ENCODE results near the gene DCXR.
"Not testable (repeated sequence)": the region's sequence is repeated elsewhere in the genome, so short reads cannot be mapped to it uniquely, and the experiment has no call there.

DCXR gene

DNA sequence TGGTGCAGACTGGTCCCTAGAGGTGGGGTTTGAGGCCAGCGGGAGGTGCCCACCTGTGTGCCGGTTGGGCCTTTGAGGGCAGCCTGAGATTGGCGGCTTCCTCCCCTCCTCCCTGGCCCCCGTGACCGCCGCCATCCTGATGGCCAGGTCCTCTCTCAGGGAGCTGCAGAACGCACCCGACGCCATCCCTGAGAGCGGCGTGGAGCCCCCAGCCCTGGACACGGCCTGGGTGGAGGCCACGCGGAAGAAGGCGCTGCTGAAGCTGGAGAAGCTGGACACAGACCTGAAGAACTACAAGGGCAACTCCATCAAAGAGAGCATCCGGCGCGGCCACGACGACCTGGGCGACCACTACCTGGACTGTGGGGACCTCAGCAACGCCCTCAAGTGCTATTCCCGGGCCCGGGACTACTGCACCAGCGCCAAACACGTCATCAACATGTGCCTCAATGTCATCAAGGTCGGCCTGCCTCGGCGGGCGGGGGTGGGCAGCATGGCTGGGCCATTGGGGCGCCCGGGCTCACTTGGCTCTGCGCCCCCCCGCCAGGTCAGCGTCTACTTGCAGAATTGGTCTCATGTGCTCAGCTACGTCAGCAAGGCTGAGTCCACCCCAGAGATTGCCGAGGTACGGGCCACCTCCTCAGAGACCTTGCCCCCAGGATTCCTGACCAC is 17.0 kb upstream of the DCXR start:
- DNase-seq, result no peak

DNA sequence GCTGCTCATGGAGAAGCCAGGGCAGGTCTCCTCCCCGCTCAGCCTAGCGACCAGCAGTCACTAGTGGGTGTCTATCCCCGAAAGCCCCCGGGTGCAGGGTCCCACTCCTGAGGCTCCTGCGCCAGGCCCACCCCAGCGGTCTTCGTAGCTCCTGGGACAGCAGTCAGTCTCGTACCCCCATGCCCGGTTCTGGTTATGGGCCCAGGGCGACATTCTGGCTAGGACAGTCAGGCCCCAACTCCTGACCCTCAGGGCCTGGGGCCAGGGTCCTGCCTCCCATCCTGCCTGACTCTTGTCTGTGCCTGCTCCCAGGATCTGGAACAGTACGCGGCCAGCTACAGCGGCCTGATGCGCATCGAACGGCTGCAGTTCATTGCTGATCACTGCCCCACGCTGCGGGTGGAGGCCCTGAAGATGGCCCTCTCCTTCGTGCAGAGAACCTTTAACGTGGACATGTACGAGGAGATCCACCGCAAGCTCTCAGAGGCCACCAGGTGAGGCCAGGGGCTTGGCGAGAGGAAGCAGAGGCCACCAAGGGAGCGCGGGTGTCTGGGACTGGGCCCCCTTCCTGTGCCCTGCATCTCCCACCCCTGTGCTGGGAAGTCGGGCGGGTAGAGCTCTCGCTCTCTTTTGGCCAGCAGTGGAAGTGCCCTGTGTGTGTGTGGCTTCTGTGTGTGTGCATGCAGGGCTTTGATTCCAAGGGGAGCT is 16.2 kb upstream of the DCXR start:
- no peak for DNase-seq

DNA sequence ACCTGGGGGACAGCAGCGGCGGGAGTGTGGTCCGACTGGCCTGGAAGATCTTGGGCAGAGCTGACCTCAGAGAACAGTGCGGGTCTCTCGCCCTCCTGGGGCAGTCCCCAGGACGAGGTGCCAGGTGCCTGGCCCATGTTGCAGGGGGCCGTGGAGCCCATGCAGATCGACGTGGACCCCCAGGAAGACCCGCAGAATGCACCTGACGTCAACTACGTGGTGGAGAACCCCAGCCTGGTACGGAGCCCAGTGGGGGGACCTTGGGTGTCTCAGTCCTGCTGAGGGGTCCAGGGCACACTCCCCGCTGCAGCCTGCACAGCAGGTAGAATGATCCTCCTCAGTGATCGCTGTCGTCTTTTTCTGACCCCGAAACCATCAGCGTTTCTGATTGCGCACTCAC is 15.6 kb upstream of the DCXR start:
- DNase-seq, result no peak

DNA sequence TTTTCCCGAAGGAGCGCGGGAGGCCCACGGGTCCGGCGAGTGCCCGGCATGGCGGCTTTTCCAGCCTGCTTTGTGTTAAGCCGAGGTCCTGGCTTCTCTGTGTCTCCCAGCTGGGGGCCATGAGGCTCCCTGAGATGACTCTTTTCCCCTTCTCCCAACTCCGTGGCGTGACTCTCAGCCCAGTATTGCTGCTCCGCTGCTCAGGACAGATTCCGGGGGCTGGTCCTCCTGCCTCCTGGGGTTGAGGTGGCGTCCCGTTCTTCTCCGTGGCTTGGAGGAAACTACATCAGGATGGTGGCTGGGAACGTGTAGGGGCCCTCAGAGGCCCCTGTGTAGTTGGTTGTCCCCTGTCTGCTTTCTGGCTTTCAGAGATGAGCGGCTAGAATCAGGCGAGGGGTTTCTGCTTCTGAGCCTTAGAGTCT is 15.2 kb upstream of the DCXR start:
- no peak for DNase-seq

DNA sequence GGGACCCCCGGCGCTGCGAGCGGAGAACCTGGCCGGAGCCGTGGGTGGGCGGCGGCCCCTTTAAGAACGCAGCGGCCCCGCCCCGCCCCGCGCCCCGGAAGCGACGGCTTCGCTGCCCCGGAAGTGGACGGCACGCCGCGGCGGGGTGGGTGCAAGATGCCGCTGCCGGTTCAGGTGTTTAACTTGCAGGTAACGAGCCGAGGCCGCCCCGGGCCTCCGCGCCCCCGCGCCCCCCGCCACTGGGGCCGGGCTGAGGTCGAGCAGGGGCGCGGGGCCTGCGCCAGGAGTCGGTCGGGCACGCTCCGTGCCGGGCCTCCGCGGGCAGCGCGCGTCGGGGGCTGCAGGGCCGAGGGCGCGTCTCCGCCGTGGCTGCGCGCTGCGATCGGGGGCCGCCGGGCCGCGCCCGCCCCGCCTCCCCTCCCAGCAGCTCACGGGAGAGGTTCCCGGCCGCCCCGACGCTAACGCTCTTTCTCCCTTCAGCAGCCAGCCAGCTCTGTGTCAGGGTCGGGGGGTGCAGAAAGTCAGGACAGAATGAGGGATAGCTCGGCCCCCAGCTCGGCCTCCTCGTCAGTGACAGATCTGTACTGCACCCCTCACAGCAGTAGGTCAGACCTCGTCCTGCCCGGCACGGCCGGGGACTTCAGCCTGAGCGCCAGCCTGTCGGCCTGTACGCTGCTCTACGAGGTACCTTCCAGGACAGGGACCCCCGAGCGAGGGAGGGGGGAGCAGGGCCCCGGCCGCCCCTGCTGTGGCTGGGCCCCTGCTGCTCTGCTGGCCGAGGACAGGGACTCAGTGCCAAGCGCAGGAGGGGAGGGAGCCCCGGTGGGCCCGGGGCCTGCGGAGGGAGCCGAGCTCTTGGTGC is 14.5 kb upstream of the DCXR start, which contains the start of the genes GPS1 and RFNG:
GPS1 (plus strand) TSS at position 123 of the 862 bp plus-strand sequence; CDS start at position 157, 34 bp downstream.
RFNG (minus strand) TSS at position 36 of the 862 bp plus-strand sequence. CDS start 45 bp downstream, outside the sequence.
- peak; percentile 96 for DNase-seq

DNA sequence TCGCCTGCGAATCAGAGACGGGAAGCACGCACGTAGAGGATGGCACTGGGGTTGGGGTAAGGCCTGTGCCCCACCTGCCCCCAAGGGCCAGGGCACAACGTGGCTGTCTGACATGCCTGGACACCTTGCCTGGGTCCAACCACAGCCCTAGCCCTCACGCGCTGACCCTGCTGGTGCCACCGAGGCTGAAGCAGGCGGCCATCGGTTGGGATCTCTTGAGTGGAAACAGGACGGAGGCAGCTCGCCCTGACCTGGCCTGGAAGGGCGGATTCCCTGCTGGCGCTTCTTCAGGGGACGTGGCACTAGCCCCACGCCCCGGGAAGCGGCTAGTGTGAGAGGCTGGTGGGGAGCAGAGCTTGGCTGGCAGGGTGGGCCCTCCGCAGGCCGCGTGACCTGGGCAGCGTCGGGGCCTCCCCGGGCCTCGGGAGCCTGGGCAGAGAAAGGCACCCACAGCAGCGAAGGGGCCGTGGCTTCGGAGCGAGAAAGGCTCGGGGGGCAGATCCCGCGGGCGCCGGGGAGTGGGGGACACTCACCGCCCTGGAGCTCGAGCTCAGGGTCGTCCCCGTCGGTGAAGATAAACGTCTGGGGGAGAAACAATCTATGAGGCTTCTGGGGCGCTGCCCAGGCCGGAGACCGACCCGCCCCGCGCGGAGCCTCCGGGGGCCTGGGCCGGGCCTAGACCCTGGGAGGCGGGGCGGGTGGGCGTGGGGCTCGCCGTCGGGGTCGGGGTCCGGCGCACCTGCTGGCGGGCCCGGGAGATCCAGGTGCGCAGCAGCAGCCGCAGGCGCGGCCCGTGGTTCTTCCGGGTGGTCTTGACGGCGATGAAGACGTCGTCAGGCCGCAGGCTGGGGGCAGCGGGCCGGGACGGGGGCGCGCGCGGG is 13.5 kb upstream of the DCXR start:
- no peak for DNase-seq

DNA sequence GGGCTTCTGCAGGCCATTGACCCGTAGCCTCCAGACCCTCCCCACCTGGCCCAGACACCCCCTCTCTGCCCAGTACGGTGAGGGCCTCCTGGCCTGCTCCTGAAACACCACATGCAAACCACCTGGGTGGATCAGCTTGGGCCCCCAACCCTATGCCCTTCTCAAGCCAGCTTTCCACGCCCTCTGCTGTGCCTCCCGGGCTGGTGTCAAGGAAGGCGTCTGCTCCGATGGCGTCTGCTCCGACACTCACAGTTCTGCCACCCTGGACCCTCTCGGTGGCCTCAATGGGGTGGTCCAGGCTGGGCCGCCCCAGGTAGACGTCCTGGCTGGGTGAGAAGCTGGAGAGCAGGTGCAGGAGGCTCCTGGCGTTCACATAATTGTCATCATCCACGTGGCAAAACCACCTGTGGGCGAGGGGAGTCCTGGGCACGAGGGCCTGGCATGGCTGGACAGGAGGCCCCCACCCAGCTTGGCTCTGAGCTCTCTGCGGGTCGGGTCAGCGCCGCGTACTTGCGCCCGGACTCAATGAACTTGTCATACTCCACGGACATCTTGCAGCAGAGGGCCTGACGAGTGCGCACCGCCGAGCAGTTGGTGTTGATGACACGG is 12.8 kb upstream of the DCXR start:
- DNase-seq, result no peak

DNA sequence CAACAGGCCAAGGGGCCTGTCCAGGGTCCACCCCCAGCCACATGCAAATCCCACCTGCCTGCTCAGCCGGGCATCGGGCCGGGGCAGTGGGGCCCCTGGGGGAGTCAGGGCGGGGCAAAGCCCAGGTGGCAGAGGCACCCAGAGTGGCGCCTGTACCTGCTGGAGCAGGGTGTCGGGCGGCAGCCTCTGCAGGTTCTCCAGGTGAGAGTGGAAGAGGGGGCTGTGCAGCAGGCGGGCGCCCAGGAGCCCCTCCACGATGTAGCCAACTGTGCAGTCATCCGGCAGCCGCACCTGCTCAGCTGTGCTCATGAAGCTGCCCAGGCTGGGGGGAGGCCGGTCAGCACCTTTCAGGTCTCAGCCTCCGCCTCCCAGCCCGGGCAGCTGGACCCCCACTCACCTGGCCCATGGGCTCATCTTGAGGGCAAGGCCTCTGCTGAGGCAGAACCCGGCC is 12.0 kb upstream of the DCXR start:
- DNase-seq, result no peak

DNA sequence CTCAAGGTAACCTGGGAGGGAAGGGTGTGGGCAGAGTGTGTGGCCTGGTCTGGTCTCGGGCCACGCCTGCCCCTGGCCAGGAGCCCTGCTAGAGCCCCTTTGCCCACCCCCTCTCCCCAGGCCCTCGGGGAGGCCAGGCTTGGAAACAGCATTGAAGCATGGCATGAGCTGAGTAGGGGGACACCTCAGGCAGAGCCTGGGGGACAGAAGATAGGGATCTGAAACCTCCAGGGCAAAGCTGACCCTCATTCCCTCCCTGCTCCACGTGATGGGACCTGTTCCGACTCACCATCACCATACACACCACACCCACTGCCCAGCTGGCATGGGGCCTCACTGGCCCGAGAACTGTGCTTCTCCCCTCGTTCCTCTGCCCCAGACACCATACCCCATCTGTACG is 11.6 kb upstream of the DCXR start:
- no peak for DNase-seq

DNA sequence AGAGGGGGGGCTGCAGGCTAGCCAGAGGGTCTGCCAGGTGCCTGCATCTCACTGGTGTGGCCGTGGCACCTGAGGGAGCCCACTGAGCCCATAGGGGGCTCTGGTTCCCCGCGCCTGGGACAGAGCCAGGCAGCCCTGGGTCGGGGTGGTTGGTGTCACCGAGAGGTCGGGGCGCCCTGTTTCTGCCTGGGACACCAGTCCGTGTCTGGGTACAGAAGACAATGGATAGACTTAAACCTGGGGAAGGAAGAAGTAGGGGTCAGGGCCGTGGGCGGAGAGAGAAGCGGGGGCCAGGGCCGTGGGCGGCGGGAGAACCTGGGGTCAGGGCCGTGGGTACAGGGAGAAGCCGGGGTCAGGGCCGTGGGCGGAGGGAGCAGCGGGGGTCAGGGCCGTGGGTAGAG is 11.1 kb upstream of the DCXR start:
- no peak for DNase-seq

DNA sequence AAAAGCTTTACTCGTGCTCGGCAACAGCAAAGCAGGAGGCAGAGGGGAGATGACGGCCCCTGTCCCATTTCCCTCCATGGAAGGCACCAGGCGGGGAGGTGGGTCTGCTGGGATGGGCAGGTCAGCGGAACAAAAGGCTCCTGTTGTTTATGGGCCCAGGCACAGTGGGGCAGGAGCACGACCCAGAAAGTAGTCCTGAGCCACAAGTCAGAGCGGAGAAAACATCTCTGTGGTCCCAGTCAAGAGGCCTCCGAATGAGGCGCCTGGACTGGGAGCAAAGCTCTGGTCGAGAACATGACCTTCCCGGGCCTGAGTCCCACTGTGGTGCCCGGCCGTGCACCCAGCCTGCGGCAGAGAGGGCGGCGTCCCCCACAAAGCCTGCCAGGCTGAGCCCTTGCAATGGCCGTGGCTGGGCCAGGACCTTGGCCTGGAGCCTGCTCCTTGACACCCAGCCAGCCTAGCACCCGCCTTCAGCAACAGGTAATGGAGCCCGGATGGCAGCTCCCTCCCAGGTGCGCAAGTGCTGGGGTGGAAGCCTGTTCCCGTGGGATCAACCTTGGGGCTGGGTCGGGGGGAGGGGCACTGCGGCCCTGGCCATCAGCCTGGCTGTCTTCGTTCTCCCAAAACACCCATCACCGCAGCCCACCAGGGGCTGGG is 10.5 kb upstream of the DCXR start:
- DNase-seq, result no peak

DNA sequence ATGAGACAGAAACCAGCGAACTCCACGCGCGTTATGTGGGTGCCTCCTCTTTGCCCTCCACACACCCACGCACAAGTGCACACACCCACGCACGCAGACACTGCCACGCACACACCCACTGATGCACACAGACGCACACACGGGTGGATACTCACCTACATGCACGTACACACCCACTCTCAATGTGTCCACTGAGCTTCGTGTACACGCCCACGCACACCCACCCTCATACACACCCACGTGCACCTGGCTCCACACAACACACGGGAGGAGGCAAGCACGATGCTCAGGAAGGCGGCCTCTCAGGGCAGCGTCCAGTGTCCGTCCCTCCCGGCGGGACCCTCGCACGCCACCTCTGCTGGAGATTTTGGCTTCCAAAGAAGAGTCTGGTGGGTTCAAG is 9.9 kb upstream of the DCXR start:
- no peak for DNase-seq

DNA sequence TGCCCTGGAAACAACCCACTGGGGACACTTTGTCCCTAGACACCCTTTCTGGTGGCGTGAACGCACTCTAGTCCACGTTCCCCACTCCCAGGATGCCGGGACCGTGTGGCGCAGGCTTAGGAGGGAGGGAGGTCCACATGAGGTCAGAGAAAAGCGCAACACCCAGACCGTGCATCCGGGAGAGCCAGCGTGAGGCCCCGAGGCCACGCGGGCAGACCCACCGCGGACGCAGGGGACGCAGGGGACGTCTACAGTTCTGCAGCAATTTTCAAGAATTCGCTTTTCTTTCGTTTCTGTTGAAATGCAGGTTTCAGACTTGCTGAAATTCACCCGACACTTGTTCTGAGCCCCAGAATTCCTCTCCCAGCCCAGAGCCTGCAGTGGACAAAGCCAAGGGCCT is 9.4 kb upstream of the DCXR start:
- DNase-seq, result no peak

DNA sequence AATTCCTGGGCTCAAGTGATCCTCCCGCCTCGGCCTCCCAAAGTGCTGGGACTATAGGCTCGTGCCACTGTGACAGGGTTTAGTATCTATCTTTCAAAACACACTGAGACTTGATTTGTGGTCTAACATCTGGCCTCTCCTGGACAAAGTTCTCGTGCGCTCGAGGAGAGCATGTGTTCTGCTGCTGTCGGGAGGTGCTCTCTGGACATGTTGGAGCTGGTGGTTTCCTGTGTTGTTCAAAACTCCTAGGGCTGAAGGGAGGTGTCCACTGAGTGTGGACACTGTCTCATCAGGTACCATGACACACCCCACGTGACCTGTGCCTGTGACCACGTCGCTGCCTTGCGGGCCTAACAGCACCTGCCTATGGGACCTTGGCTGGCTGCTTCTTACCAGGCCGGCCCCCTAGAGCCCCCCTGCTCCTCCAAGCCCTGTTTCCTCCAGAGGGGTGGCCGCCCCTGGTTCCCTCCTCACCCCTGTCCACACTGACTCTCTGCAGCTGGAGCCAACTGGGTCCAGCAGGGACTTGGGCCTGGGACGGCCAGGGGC is 8.5 kb upstream of the DCXR start:
- no peak for DNase-seq

DNA sequence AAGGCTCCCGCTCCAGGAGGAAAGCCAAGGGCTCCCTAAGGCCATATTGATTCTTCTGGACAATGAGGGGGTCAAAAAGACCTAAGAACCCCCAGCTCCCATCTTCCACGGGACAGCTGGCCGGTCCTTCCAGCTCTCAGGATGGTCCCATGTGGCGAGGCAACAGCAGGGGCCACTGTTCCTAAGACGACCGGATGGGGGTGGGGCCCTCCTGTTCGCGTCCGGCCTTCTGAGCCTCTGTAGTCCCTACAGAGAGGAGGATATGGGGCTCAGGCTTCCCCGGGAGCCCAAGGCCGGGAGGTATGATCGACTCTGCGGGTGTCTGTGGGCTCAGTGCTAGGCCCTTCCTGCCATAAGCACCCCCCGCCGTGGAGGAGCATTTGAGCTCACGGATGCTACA is 6.0 kb upstream of the DCXR start:
- DNase-seq, result no peak

DNA sequence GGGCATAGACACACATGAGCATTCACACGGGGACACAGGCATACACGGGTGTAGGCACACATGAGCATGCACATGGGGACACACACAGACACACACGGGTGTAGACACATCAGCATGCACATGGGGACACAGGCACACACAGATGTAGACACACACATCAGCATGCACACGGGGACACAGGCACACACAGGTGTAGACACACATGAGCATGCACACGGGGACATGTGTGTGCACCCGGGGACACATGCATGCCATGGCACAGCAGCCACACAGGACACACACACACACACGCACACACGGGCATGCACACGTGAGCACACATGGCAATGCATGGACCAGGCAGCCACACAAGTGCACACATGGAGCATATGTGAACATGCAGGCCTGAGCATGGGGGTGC is 5.2 kb upstream of the DCXR start:
- DNase-seq, result no peak

DNA sequence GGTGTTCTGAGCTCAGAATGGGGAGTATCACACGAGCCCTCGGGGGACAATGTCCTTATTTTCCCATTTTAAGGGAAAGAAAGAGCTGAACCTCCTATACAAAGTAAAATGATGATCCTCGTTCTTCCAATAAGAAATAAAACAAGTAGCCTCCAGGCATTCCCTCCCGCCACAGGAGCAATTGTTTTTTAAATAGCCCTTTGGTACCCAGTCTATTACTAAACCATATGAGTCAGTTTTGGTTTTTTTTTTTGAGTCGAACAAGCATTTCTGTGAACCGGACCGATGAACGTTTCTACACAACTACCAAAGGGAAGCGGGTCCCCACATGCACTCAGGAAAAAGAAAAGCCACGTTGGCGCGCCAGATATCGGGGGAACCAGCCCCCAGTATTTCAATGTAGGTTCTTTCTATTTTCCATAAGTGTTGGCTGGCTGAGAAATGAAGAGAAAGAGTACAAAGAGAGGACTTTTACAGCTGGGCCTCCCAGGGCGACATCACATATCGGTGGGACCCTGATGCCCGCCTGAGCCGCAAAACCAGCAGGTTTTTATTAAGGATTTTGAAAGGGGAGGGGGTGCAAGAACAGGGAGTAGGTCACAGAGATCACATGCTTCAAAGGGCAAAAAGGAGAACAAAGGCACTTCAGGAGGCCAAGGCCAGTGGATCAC is 3.8 kb upstream of the DCXR start:
- DNase-seq, result no peak

DNA sequence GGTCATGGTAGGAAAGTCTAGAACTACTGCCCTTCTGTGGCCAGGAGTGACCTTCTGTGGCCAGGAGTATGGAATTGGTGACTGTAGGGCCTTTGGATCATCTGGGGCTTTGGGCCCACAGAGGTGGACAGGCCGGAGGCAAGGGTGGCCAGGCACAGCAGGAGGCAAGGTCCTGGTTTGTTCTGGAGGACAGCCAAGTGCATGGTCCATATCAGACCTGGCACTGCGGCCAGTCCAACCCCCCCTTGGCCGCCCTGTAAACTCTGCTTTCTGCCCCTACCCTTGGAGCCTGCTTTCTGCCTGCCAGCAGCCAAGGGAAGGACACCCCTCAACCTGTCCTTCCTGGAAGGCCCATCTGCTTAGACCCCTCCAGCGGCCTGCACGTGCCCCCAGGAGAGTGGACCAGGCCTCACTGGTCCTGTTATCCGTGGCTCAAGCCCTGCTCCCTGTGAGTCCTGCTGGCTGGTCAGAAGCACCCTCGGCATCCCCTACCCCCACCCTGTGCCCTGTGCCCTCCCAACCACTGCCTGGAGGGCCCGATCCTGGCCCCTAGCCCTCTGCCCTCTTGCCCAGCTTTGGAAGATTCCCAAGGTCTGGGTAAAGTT is 2.3 kb upstream of the DCXR start:
- no peak for DNase-seq

DNA sequence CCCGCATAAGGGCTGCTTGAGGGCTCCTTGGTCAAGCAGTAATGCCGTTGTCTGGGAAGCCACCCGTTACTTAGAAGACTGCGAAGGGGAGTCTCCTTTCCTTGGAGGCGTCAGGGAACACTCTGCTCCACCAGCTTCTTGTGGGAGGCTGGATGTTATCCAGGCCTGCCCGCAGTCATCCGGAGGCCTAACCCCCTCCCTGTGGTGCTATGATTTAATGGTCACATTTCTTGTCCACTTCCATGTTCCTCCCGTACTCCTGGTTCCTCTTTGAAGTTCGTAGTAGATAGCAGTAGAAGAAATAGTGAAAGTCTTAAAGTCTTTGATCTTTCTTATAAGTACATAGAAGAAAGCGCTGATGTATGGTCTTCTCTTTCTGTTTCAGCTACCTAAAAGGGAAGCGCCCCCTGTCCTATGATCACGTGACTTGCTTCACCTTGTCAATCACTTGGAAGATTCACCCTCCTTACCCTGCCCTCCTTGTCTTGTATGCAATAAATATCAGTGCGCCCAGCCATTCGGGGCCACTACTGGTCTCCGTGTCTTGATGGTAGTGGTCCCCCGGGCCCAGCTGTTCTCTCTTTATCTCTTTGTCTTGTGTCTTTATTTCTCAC is 1.4 kb upstream of the DCXR start:
- not testable (repeated sequence) for DNase-seq

DNA sequence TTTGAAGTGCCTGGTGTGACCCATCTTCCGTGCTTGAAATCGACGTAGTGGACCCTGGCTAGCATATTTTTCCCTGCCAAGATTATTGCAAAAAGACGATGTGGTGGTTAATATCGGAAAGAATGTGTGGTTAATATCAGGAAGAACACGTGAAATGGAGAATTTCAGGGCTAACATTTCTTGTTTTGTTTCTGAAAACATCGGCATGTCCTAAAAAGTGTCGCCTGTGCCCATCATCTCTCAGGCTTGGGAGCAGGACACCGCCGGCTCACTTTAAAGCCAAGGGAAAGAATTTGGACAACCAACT is 345 bp upstream of the DCXR start:
- no peak for DNase-seq

Data from 8988T (cell line).